HG03066 (cell line): ENCODE results near the gene PDLIM4.

Experiments used
- ATAC-seq: cut with Tn5 transposase; IDR thresholded peaks from one replicate; pipeline ENCODE4 v1.9.1; 2021; ENCODE audit warnings: low read depth; ENCODE audit not compliant: unreplicated experiment

PDLIM4 gene

GRCh38 chr5:132257131-132258101 lies at the start of gene PDLIM4:
Gene PDLIM4 (plus strand): TSS chr5:132257696. CDS start chr5:132257735, 39 bp downstream.
- ATAC-seq, result no peak

GRCh38 chr5:132207778-132208177 lies 49.7 kb upstream of the PDLIM4 start:
- ATAC-seq, result no peak

GRCh38 chr5:132209131-132209530 lies 48.4 kb upstream of the PDLIM4 start:
- ATAC-seq, result no peak

- no peak for ATAC-seq
Observed at GRCh38 chr5:132209901-132210545, 47.5 kb upstream of the PDLIM4 start.

GRCh38 chr5:132210944-132211343 lies 46.6 kb upstream of the PDLIM4 start:
- ATAC-seq, result no peak

- no peak for ATAC-seq
Observed at GRCh38 chr5:132211787-132212186, 45.7 kb upstream of the PDLIM4 start.

GRCh38 chr5:132213666-132214065 lies 43.8 kb upstream of the PDLIM4 start:
- ATAC-seq, result no peak

GRCh38 chr5:132214491-132214890 lies 43.0 kb upstream of the PDLIM4 start:
- no peak for ATAC-seq

- ATAC-seq, result no peak
Observed at GRCh38 chr5:132215329-132215728, 42.2 kb upstream of the PDLIM4 start.

- no peak for ATAC-seq
Observed at GRCh38 chr5:132218321-132218720, 39.2 kb upstream of the PDLIM4 start.

- ATAC-seq, result no peak
Observed at GRCh38 chr5:132219289-132219970, 38.1 kb upstream of the PDLIM4 start.

GRCh38 chr5:132219981-132220380 lies 37.5 kb upstream of the PDLIM4 start:
- ATAC-seq, result no peak

- ATAC-seq, result no peak
Observed at GRCh38 chr5:132220491-132220890, 37.0 kb upstream of the PDLIM4 start.

- no peak for ATAC-seq
Observed at GRCh38 chr5:132221781-132222648, 35.5 kb upstream of the PDLIM4 start.

- peak; percentile 48 for ATAC-seq
Observed at GRCh38 chr5:132222649-132223038, 34.9 kb upstream of the PDLIM4 start.

- ATAC-seq, result no peak
Observed at GRCh38 chr5:132223861-132224260, 33.6 kb upstream of the PDLIM4 start.

GRCh38 chr5:132224716-132225115 lies 32.8 kb upstream of the PDLIM4 start:
- no peak for ATAC-seq

GRCh38 chr5:132225165-132226032 lies 32.1 kb upstream of the PDLIM4 start:
- ATAC-seq, result no peak

- no peak for ATAC-seq
Observed at GRCh38 chr5:132226516-132227234, 30.8 kb upstream of the PDLIM4 start.
